GM18508 (cell line): ENCODE measurements around the gene CNNM2.
"Not testable (repeated sequence)": the region's sequence is repeated elsewhere in the genome, so short reads cannot be mapped to it uniquely, and the experiment has no call there.

Experiments
- ATAC-seq: cut with Tn5 transposase; IDR thresholded peaks from one replicate; pipeline ENCODE4 v1.9.1; 2021; ENCODE audit warnings: moderate number of reproducible peaks; ENCODE audit not compliant: insufficient read depth, unreplicated experiment

CNNM2 gene

GRCh38 chr10:102963756-102964025 is 45.6 kb downstream of the CNNM2 start:
- no peak for ATAC-seq

DNA sequence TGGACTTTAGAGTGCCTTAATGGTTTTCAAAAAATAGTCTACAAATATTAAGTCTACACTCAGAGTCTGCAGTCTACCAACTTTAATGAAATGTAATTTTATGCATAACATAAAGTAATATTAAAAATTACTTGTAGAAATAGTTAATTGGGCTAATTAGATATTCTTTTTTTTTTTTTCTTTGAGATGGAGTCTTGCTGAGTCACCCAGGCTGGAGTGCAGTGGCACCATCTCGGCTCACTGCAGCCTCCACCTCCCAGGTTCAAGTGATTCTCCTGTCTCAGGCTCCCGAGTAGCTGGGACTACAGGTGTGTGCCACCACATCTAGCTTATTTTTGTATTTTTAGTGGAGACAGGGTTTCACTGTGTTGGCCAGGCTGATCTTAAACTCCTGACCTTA is 46.0 kb downstream of the CNNM2 start:
- ATAC-seq, result not testable (repeated sequence)

- no peak for ATAC-seq
Observed at GRCh38 chr10:102964713-102965112, 46.6 kb downstream of the CNNM2 start.

DNA sequence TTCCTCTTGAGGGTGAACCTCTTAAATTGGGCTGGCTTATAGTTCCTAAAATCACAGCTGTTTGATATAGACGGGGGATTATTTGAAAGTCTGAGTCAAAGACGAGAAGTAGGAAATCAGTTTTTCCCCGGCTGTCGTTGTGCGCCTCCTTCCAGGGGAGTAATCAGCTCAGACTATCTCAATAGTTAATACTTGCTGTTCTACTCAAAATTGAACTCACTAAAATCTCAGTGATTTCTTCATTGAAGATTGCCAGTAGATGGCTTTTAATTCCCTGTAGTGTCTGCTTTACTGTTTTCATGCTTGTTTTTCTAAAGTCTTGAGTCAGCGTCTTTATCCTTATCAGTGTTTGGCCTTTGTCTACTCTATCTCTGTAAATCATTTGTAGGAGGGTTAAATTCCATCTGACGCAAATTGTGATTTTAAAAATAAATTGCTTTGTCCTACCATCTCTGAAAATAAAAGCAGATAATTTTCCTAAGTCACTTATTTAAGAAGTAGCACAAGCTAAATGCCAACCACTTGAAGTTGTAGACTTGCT is 47.3 kb downstream of the CNNM2 start:
- no peak for ATAC-seq

DNA sequence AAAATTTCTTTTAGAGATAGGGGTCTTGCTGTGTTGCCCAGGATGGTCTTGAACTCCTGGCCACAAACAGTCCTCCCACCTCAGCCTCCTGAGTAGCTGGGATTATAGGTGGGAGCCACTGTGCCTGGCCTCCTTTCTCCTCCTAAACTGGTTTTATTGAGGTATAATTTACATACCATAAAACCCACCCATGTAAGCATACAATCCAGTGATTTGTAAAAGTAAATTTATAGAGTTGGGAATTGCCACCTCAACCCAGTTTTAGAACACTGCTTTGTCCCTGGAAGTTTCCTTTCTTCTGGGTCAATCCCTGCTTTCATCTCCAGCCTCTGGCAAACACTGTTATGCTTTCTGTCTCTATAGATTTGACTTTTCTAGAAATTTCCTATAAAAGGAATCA is 49.0 kb downstream of the CNNM2 start:
- ATAC-seq, result no peak

GRCh38 chr10:102970562-102971340 is 52.7 kb downstream of the CNNM2 start:
- ATAC-seq, result no peak

- no peak for ATAC-seq
Observed at GRCh38 chr10:102975483-102976379, 57.6 kb downstream of the CNNM2 start.

- ATAC-seq, result not testable (repeated sequence)
Observed at GRCh38 chr10:102976380-102976726, 58.3 kb downstream of the CNNM2 start.

- no peak for ATAC-seq
Observed at GRCh38 chr10:102982296-102982695, 64.2 kb downstream of the CNNM2 start.

GRCh38 chr10:102984086-102984485 is 66.0 kb downstream of the CNNM2 start:
- ATAC-seq, result no peak

- ATAC-seq, result no peak
Observed at GRCh38 chr10:102985811-102986210, 67.7 kb downstream of the CNNM2 start.

GRCh38 chr10:102988404-102989314 is 70.6 kb downstream of the CNNM2 start:
- no peak for ATAC-seq

GRCh38 chr10:102994531-102995295 is 76.6 kb downstream of the CNNM2 start:
- no peak for ATAC-seq

GRCh38 chr10:102996876-102997275 is 78.8 kb downstream of the CNNM2 start:
- no peak for ATAC-seq

- ATAC-seq, result no peak
Observed at GRCh38 chr10:102997998-102998397, 79.9 kb downstream of the CNNM2 start.

DNA sequence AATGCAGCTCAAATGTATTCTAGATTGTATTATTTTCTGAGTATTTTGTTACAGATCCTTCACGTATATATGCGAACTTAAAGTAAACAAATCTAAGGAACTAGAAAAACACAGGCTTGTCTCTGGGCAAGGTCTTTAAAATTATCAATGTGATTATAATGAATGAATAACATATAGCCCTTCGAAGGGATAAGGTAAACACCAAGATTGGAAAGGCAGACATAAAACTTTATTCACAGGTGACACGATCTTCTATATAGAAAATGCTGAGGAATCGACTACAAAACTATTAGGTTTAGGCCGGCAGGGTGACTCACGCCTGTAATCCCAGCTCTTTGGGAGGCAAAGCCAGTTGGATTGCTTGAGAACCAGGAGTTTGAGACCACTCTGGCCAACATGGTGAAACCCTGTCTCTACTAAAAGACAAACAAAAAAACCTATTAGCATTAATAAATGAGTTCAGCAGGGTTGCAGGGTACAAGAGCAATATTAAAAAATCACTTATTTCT is 80.4 kb downstream of the CNNM2 start:
- ATAC-seq, result no peak

DNA sequence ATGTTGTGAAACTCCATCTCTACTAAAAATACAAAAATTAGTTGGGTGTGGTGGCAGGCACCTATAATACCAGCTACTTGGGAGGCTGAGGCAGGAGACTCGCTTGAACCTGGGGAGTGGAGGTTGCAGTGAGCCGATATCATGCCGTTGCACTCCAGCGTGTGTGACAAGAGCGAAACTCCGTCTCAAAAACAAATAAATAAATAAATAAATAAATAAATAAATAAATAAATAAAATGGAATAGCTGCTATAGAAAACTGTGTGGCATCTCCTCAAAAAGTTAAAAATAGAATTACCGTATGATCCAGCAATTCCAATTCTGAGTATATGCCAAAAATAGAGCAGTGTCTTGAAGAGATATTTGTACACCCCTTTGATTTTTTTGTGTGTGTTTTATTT is 82.0 kb downstream of the CNNM2 start:
- not testable (repeated sequence) for ATAC-seq

GRCh38 chr10:103007017-103007416 is 88.9 kb downstream of the CNNM2 start:
- ATAC-seq, result no peak

GRCh38 chr10:103013416-103013815 is 95.3 kb downstream of the CNNM2 start:
- no peak for ATAC-seq

DNA sequence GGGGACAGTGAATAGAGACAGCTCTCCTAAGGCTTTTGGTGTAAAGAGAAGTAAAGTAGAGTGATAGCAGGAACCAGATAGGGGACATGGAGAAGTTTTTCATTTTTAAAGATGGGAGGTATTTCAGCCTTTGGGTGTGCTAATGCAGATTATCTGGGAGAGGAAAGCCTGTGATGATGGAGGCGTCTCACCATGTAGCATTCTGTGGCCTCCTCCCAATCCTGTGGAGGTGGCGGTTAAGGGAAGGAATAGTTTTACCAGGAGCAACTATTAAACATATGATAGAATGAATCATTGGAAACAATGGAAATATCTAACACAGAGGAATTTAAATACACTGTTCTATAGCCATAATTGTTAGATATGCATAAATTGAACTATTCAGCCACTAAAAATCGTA is 101.3 kb downstream of the CNNM2 start:
- no peak for ATAC-seq
